DMS53 (cell line): ENCODE results near the gene ARHGAP20.

ENCODE experiments used
- DNase-seq: peaks from one replicate; lab custom pipeline; 2025; lab: John Stamatoyannopoulos, UW

Gene ARHGAP20, protein sequence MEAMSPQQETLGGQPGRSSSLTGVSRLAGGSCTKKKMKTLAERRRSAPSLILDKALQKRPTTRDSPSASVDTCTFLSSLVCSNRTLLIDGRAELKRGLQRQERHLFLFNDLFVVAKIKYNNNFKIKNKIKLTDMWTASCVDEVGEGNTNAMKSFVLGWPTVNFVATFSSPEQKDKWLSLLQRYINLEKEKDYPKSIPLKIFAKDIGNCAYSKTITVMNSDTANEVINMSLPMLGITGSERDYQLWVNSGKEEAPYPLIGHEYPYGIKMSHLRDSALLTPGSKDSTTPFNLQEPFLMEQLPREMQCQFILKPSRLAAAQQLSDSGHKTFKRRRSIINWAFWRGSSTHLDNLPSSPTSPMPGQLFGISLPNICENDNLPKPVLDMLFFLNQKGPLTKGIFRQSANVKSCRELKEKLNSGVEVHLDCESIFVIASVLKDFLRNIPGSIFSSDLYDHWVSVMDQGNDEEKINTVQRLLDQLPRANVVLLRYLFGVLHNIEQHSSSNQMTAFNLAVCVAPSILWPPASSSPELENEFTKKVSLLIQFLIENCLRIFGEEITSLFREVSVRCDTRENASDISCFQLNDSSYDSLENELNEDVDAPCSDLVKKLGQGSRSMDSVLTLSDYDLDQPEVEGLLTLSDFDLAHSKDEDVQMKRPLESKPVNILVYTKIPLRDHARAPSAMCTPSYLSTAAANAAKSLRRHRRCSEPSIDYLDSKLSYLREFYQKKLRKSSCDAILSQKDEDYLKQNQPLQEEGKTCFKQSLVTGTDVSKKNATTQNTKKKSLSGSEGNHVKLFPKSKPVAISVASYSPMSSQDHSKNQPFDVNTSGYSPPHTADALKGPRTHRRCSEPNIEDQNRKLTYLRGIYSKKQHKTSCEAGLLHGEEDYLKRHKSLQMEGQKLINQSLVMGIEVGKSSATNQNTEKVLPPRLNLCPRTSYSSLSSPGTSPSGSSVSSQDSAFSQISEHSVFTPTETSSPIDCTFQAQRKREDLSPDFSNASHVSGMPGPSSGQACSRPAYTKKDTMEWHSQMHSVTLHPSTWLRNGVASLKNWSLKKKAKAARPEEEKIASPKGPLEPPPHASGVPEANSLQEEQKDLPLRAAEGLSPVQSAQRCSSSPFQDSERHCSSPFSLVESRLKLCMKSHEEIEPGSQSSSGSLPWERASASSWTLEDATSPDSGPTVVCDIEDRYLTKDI

GRCh38 chr11:110711776-110712658, at the start of gene ARHGAP20:
Gene ARHGAP20, minus strand, starts transcription at chr11:110712437. Its CDS starts 206 bp downstream, at chr11:110712231.
- DNase-seq = peak; percentile 94

DNA sequence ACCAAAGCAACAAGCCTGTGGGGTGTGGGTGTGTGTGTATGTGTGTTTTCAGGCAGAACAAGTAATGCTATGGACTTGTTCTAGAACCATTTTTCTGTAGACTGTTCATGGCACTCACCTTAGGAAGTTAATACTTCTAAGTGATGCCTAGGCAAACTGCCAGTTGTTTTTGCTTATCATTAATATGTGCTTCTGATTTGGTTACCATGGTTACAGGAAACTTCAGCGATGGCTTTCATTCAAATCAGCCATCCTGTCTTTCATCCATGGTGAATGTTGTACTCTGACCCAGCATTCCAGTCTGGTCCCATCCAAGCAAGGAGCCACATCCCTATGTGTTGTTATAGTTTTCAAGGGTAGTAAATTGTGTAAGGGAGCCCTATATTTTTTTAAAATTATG, 49.8 kb upstream of the ARHGAP20 start:
- DNase-seq = peak; percentile 22

- no peak for DNase-seq
Measured at GRCh38 chr11:110761131-110761530, 48.9 kb upstream of the ARHGAP20 start.

- no peak for DNase-seq
Measured at GRCh38 chr11:110759972-110760381, 47.7 kb upstream of the ARHGAP20 start.

DNA sequence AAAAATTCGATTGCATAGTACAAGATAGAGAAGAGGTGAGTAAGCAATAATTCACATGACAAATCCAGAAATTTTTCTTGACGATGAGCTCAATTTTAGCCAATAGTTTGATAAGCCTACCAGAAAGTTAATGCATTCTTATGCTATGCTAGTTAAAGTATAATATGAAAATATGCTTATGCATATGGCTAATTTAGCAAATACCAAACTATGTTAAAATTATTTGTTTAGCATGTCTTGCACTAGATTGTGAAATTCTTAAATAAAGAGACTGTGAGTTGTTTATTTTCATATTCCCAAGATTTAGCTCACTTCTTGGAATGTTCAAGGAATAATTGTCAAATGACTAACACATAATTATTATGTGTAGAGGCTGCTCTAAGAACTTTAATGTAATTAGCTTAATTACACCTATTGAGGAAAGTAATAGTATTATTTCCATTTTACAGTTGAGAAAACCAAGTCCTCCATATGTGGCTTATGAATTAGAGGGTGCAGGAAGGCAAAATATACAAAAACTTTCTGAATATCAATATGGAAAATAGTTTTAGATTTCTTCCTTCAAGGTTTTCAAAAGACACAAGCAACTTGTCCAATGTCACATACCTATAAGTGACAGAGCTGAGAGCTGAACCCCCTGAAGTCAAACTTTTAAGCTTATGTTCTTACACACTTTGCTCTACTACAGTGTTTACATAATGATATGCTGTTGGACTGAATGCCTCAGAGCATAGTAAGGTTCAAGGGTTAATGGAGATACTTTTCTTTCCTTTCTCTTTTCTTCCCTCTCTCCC, 45.9 kb upstream of the ARHGAP20 start:
- DNase-seq = no peak

DNA sequence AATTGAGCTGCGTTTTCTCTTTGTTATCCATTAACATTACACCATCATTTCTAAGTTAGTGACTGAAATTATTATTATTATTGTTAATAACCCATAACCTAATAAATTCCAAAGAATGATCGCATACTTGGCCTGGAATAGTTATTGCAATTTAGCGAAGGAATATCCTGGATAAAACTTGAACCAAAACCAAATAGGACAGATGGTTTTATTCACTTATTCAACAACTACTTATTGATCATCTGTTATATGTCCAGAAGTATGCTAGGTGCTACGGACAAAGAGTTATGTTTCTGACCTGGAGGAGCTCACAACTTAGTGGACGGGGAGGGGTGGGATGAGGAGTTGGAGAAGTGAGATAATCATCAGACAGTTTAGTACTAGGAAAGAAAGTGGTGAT, 44.8 kb upstream of the ARHGAP20 start:
- no peak for DNase-seq

DNA sequence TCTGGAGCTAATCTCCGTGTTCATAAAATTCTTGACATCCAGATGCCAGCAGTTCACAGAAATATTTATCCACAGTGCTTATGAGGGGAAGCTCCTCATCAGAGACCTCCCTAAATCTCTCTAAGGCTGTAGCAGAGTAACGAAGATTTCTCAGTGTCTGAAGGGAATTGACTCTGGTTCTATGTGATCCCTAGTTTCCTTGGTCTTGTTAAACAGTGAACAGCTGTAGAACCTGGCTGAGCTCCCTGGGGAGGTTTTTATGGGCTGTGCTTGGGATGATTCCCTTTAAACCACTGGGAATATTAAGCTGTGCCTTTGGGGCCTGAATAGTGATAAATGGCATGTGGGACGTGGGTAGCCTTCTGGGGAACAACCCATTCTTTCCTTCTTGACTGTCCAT, 43.7 kb upstream of the ARHGAP20 start:
- no peak for DNase-seq

- no peak for DNase-seq
Measured at GRCh38 chr11:110752890-110753289, 40.7 kb upstream of the ARHGAP20 start.

GRCh38 chr11:110750100-110750499, 37.9 kb upstream of the ARHGAP20 start:
- no peak for DNase-seq

GRCh38 chr11:110747531-110747930, 35.3 kb upstream of the ARHGAP20 start:
- DNase-seq = no peak

DNA sequence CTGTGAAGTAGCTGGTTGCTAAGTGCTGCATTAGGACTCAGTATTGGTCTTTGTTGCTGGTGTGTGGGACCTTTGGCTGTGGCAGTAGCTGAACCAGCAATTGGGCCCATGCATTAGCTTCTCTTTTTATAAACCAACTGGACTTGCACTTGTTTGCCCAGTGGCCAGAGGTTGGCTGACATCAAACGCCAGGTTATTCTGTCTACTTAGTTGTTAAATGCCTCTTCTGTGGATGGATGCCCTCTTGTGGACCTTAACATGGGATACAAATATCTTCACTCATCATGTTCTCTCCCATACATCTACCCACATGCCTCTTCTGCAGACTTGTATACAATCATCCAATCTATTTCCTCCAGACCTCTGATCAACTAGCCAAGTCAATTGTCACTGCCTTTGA, 26.4 kb upstream of the ARHGAP20 start:
- peak; percentile 13 for DNase-seq

DNA sequence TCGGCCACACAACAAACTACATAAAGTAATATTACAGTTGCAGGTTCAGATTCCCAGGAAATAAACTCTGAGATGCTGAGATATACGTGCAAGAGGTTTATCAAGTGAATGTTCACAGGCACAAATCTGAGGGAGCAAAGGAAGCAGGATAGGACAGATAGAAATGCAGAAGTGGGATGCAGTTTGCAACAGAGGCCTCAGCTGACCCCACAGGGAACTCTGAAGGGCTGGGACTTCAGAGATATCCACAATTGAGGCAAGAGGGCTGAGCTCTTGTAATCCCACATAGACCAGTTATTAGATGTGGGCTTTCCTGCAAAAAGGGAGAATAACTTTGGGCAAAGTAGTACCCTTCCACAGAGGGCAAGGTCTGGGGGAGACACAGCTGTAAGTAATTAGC, 25.4 kb upstream of the ARHGAP20 start:
- no peak for DNase-seq

- DNase-seq = no peak
Measured at GRCh38 chr11:110736171-110736553, 23.9 kb upstream of the ARHGAP20 start.

DNA sequence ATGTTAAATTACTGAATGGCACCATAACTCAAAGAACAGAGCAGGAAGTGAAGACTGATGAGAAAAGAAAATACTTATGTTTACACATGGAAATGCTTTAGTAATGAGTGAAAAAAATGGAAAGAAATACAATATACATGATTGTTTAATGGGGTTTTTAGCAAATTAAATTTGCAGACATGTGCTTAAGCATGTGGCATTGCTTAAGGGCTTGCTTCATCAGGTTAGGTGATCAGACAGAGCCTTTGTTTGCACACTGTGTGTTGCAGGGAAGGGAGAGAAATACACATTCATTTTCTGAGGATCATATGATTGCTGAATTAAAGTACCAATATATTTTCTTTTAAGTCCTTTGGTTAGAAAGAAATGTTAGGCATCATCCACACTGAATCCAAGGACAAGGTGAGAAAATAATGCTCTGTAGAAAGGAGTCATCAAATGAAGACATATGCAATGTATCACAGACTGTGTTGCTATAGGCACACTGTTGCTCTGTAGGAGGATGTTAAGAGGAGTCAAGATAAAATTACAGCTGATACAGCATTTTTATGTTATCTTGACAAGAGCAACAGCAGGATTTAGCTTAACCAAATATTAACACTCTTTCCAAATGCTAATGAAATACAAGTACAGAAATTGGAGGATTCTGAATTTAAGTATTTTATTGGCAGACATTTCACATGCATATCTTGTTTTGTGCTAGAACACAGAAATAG, 23.4 kb upstream of the ARHGAP20 start:
- DNase-seq = no peak

GRCh38 chr11:110734790-110735189, 22.6 kb upstream of the ARHGAP20 start:
- no peak for DNase-seq

DNA sequence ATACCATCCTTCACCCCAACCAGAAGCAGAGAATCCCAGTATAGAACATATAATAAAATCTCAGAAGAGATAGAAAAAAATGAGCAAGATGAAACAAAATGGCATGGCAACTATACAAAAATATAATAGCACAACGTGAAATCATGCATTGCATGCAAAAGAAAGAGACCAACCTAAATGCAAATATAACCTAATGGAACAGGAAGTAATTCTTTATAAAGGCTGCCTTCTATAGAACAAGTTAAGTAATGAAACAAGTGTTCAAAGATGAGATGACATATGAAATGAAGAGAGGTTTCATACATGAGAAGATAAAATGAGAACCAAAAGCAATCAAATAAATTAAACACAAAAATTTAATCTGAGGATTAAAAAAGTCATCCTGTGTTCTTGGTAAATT, 18.5 kb upstream of the ARHGAP20 start:
- DNase-seq = no peak

DNA sequence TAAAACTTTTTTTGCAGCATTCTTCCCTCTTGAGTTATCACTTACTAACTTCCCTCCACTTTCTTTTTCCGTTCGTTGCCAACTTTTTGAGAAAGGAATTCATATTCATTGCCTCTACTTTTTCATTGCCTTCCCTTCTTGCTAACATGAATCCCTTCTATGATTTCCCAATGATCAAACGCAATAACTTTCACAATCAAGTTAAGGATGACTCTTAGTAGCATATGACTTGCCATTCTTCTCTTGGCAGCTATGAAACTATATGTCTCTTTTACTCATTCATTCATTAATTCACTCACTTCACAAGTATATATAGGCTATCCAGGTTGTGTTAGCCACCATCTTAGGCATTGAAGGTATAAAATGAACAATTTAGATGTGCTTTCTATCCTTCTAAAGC, 16.6 kb upstream of the ARHGAP20 start:
- DNase-seq = no peak

- DNase-seq = no peak
Measured at GRCh38 chr11:110728476-110728875, 16.2 kb upstream of the ARHGAP20 start.

- no peak for DNase-seq
Measured at GRCh38 chr11:110724358-110724757, 12.1 kb upstream of the ARHGAP20 start.
